CD4-positive, CD25-positive, alpha-beta regulatory T cell (primary cell): ENCODE measurements around the gene BLTP3A. TPM values are rescaled to one million over a fixed set of nuclear protein-coding genes. Genes with fewer than 3 reads are reported as not detected.

Source experiments
- ATAC-seq, 2 donors: fragments of 150-1000 bp; cut with Tn5 transposase; one replicate each; pipeline ENCODE4 v1.10.0; 2021; ENCODE audit warnings: low read depth in 2 of 2, moderate number of reproducible peaks in 2 of 2, moderate library complexity in 1 of 2
- DNase-seq, 3 donors: peaks; one replicate each; pipeline versions ENCODE4 v3.0.0 to v3.0.0-alpha.2; 2012 to 2022; ENCODE audit warnings: mixed read lengths in 1 of 3
- H3K27ac ChIP-seq: one replicate; pipeline ENCODE4 v1.7.0; 2013; ENCODE audit warnings: mild to moderate bottlenecking, low read length; ENCODE audit not compliant: insufficient read depth, poor library complexity, severe bottlenecking
- H3K27me3 ChIP-seq: one replicate; pipeline ENCODE4 v1.7.0; 2013; ENCODE audit warnings: low read length; ENCODE audit not compliant: control insufficient read depth, insufficient read depth
- H3K36me3 ChIP-seq: one replicate; pipeline ENCODE4 v1.7.0; 2013; ENCODE audit warnings: mild to moderate bottlenecking, low read length, moderate library complexity; ENCODE audit not compliant: control insufficient read depth, insufficient read depth
- H3K4me1 ChIP-seq: 2 replicates; pipeline ENCODE4 v1.7.0; 2013; ENCODE audit warnings: mild to moderate bottlenecking, low read length; ENCODE audit not compliant: insufficient read depth, control insufficient read depth, poor library complexity, severe bottlenecking
- H3K4me3 ChIP-seq: one replicate; pipeline ENCODE4 v1.7.0; 2013; ENCODE audit warnings: low read depth, mild to moderate bottlenecking, low read length, moderate library complexity
- H3K9me3 ChIP-seq, 2 experiments: 1 replicate in 1 of 2; 2 replicates in 1 of 2; pipeline ENCODE4 v1.7.0; 2013; ENCODE audit warnings: low read length in 2 of 2, mild to moderate bottlenecking in 1 of 2, moderate library complexity in 1 of 2; ENCODE audit not compliant: control insufficient read depth in 2 of 2
- H3K27ac Mint-ChIP-seq, 3 donors: one replicate each; pipeline ENCODE4 v1.8.0; 2020 to 2022; ENCODE audit warnings: mild to moderate bottlenecking in 3 of 3, mixed read lengths in 3 of 3, moderate library complexity in 2 of 3
- H3K27me3 Mint-ChIP-seq: one replicate; pipeline ENCODE4 v1.8.0; 2022; ENCODE audit warnings: mild to moderate bottlenecking, mixed read lengths
- H3K36me3 Mint-ChIP-seq: one replicate; pipeline ENCODE4 v1.8.0; 2020; ENCODE audit warnings: mixed read lengths
- H3K4me1 Mint-ChIP-seq, 4 donors: one replicate each; pipeline ENCODE4 v1.8.0; 2020 to 2022; ENCODE audit warnings: mixed read lengths in 4 of 4, mild to moderate bottlenecking in 1 of 4
- H3K4me3 Mint-ChIP-seq, 4 donors: one replicate each; pipeline ENCODE4 v1.8.0; 2020 to 2022; ENCODE audit warnings: mild to moderate bottlenecking in 4 of 4, mixed read lengths in 4 of 4, moderate library complexity in 3 of 4
- H3K9me3 Mint-ChIP-seq, 7 donors: one replicate each; pipeline ENCODE4 v1.8.0; 2020 to 2022; ENCODE audit warnings: mixed read lengths in 7 of 7, mild to moderate bottlenecking in 3 of 7, moderate library complexity in 2 of 7
- polyA plus RNA-seq, 4 donors: library from polyadenylated mRNA; unstranded; fragments of 300-500 nt; fragmentation: Illumina TruSeq; gene quantifications; one replicate each; pipeline ENCODE4 v1.2.3, GENCODE V29; 2021
- total RNA-seq: library from RNA; stranded (reverse); gene quantifications from one replicate; pipeline ENCODE4 v1.2.3, GENCODE V29; 2022

BLTP3A gene
- total and polyA plus RNA-seq, 5 donors from 2014 or later: 0.95 to 7.1 (median 1.1) TPM

- H3K4me3 ChIP-seq: no peak overlapping the region
- no peaks in the 10 kb centered on the region for H3K9me3 ChIP-seq
- Mint-ChIP-seq H3K36me3 (peaks cover 12% of the 10 kb centered on the region), H3K9me3 (no peaks in the 10 kb centered on the region), H3K27ac (peak overlapping the region; percentile 18 to 92 (median 48)), H3K4me1 (peaks cover 0 to 12% (median 4%) of the 10 kb centered on the region in 4 donors), H3K4me3 (no peak overlapping the region), H3K27me3 (no peaks in the 10 kb centered on the region)
- no peak overlapping the region for H3K27ac ChIP-seq
- peaks cover 10% of the 10 kb centered on the region for H3K36me3 ChIP-seq
- no peaks in the 10 kb centered on the region for H3K4me1 ChIP-seq
- H3K27me3 ChIP-seq: no peaks in the 10 kb centered on the region
- ATAC-seq: no peak
- DNase-seq: no peak
Observed at GRCh38 chr6:34819571-34820480, 27.9 kb downstream of the BLTP3A start.

DNA sequence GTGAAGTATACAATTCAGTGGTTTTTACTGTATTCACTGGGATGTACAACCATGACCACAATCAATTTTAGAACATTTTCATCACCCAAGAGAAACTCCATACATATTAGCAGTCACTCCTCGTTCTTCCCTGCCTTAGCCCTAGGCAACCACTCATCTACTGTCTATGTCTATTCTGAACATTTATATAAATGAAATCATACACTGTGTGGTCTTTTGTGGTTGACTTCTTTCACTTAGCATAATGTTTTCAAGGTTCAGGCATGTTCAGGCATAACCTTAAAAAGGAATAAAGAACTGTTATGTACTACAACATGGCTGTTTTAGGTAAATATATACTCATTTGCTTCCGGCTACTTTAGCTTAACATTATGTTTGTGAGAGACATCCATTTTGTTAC is 37.3 kb downstream of the BLTP3A start:
- no peaks in the 10 kb centered on the region for H3K4me1 ChIP-seq
- ATAC-seq (no peak), DNase-seq (no peak)
- peaks cover 16% of the 10 kb centered on the region for H3K36me3 ChIP-seq
- H3K4me3 Mint-ChIP-seq: no peak overlapping the region
- H3K27me3 Mint-ChIP-seq: no peaks in the 10 kb centered on the region
- H3K27ac ChIP-seq: no peak overlapping the region
- no peaks in the 10 kb centered on the region for H3K9me3 Mint-ChIP-seq
- peaks cover 0 to 5% (median 0%) of the 10 kb centered on the region in 4 donors for H3K4me1 Mint-ChIP-seq
- H3K9me3 ChIP-seq: no peaks in the 10 kb centered on the region
- H3K27ac Mint-ChIP-seq: no peak overlapping the region
- H3K4me3 ChIP-seq: no peak overlapping the region
- no peaks in the 10 kb centered on the region for H3K27me3 ChIP-seq
- H3K36me3 Mint-ChIP-seq: peaks cover 15% of the 10 kb centered on the region

GRCh38 chr6:34832942-34833341 is 41.1 kb downstream of the BLTP3A start:
- H3K4me3 Mint-ChIP-seq: no peak overlapping the region
- H3K4me1 ChIP-seq: no peaks in the 10 kb centered on the region
- H3K27ac Mint-ChIP-seq: no peak overlapping the region
- H3K36me3 Mint-ChIP-seq: peaks cover 34% of the 10 kb centered on the region
- H3K36me3 ChIP-seq: peaks cover 25% of the 10 kb centered on the region
- no peak overlapping the region for H3K4me3 ChIP-seq
- H3K9me3 ChIP-seq: no peaks in the 10 kb centered on the region
- no peaks in the 10 kb centered on the region for H3K9me3 Mint-ChIP-seq
- H3K27me3 Mint-ChIP-seq: no peaks in the 10 kb centered on the region
- H3K4me1 Mint-ChIP-seq: peaks cover 0 to 8% (median 0%) of the 10 kb centered on the region in 4 donors
- H3K27ac ChIP-seq: no peak overlapping the region
- DNase-seq (no peak), ATAC-seq (no peak)
- H3K27me3 ChIP-seq: no peaks in the 10 kb centered on the region

DNA sequence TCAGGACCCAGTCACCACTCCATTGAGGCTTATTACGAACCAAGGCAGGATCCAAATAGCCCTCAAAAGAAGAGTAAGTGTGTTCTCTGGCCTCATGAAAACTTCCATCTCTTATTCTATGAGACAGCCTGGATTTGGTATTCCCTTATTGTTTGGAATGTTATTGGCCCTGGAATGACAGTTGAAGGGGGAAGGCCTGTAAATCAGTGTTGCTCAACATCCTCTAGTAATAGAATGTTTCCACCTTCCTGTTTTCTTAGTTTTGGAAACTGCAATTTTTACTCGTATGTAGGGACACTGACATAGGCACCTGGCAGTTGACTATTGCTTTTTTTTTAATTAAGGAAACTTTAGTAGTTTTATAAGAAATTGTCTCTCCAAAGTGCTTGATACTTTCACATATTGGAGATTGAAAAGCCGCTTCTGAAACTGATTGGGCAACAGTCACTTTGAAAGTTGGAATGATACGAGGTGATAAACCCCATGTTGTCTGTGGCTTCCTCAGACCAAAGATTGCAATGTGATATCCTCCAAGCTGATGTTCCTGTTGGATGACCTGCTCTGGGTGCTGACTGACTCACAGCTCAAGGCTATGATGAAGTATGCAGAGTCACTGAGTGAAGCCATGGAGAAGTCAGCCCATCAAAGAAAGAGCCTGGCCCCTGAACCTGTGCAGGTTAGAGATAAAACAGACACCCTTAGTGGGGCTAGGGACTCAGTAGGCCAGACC is 43.1 kb downstream of the BLTP3A start:
- H3K27ac ChIP-seq: no peak overlapping the region
- H3K4me3 ChIP-seq: no peak overlapping the region
- no peaks in the 10 kb centered on the region for H3K4me1 ChIP-seq
- ATAC-seq: no peak
- H3K36me3 Mint-ChIP-seq: peaks cover 36% of the 10 kb centered on the region
- H3K27me3 ChIP-seq: no peaks in the 10 kb centered on the region
- H3K9me3 ChIP-seq: no peaks in the 10 kb centered on the region
- H3K9me3 Mint-ChIP-seq: no peaks in the 10 kb centered on the region
- peaks cover 0 to 15% (median 2%) of the 10 kb centered on the region in 4 donors for H3K4me1 Mint-ChIP-seq
- peaks cover 13% of the 10 kb centered on the region for H3K36me3 ChIP-seq
- no peak overlapping the region for H3K27ac Mint-ChIP-seq
- no peak for DNase-seq
- no peaks in the 10 kb centered on the region for H3K27me3 Mint-ChIP-seq
- no peak overlapping the region for H3K4me3 Mint-ChIP-seq

DNA sequence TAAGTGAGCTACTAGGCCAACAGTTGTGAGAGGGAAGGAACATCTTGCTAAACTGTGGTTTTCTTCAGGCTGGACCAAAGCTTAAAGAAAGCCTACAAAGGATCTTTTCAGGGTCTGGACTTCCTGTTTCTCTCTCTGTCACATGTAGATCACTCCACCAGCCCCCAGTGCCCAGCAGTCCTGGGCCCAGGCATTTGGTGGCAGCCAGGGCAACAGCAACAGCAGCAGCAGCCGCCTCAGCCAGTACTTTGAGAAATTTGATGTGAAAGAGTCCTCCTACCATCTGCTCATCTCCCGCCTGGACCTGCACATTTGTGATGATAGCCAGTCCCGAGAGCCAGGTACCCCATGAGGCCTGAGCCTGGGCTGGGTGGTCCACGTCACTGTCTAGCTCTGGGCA is 44.1 kb downstream of the BLTP3A start:
- no peak for ATAC-seq
- no peak overlapping the region for H3K27ac Mint-ChIP-seq
- Histone ChIP-seq H3K4me3 (no peak overlapping the region), H3K36me3 (peaks cover 13% of the 10 kb centered on the region), H3K27ac (no peak overlapping the region), H3K9me3 (no peaks in the 10 kb centered on the region), H3K27me3 (no peaks in the 10 kb centered on the region), H3K4me1 (no peaks in the 10 kb centered on the region)
- peaks cover 0 to 15% (median 2%) of the 10 kb centered on the region in 4 donors for H3K4me1 Mint-ChIP-seq
- no peak overlapping the region for H3K4me3 Mint-ChIP-seq
- H3K27me3 Mint-ChIP-seq: no peaks in the 10 kb centered on the region
- H3K9me3 Mint-ChIP-seq: no peaks in the 10 kb centered on the region
- DNase-seq: no peak
- H3K36me3 Mint-ChIP-seq: peaks cover 32% of the 10 kb centered on the region

DNA sequence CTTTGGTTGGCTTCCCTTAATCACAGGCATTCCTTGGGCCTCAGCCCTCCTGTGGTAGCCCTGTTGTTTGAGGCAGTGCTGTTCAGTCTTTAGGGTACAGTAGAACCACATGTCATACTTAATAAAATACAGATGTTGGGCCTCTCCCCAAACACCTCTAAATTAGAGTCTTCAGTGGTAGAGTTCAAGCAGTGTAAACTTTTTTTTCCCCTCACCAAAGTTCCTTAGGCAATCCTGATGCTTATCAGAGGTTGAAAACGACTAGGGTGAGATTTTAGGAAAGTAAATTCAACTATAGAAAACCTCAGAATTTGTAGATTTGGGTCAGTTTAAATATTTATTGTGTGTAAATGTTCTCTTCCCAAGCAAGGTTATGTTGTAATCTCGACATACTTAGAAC is 44.6 kb downstream of the BLTP3A start:
- Histone ChIP-seq H3K4me3 (no peak overlapping the region), H3K27me3 (no peaks in the 10 kb centered on the region), H3K36me3 (peaks cover 13% of the 10 kb centered on the region), H3K9me3 (no peaks in the 10 kb centered on the region), H3K4me1 (no peaks in the 10 kb centered on the region), H3K27ac (no peak overlapping the region)
- DNase-seq (no peak), ATAC-seq (no peak)
- H3K4me3 Mint-ChIP-seq: no peak overlapping the region
- peaks cover 0 to 15% (median 2%) of the 10 kb centered on the region in 4 donors for H3K4me1 Mint-ChIP-seq
- H3K27me3 Mint-ChIP-seq: no peaks in the 10 kb centered on the region
- no peak overlapping the region for H3K27ac Mint-ChIP-seq
- H3K9me3 Mint-ChIP-seq: no peaks in the 10 kb centered on the region
- H3K36me3 Mint-ChIP-seq: peaks cover 32% of the 10 kb centered on the region

DNA sequence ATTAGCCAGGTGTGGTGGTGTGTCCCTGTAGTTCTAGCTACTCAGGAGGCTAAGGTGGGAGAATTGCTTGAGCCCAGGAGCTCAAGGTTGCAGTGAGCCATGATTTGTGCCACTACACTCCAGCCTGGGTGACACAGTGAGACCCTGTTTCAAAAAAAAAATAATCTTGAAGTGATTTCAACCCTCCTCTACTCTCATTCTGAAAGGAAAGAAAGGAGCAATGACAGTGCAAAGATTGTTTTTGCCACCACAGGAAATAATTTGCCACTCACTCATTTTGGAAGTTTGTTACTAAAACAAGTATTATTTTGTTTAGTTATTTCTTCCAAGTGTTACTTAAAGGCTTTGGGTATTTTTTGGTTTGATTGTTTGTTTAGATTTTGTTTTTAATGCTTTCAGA is 45.6 kb downstream of the BLTP3A start:
- Mint-ChIP-seq H3K4me3 (no peak overlapping the region), H3K27me3 (no peaks in the 10 kb centered on the region), H3K36me3 (peaks cover 32% of the 10 kb centered on the region), H3K27ac (no peak overlapping the region), H3K9me3 (no peaks in the 10 kb centered on the region), H3K4me1 (peaks cover 0 to 19% (median 2%) of the 10 kb centered on the region in 4 donors)
- DNase-seq (no peak), ATAC-seq (no peak)
- Histone ChIP-seq H3K27me3 (no peaks in the 10 kb centered on the region), H3K36me3 (peaks cover 13% of the 10 kb centered on the region), H3K4me1 (no peaks in the 10 kb centered on the region), H3K27ac (no peak overlapping the region), H3K9me3 (no peaks in the 10 kb centered on the region), H3K4me3 (no peak overlapping the region)
